ENCODE data around the gene KDF1.
"Not testable (repeated sequence)": the region's sequence is repeated elsewhere in the genome, so short reads cannot be mapped to it uniquely, and the experiment has no call there.

Gene KDF1

GRCh38 chr1:26953374-26953773 is 6.9 kb downstream of the KDF1 start:
- DNase-seq = no peak

- DNase-seq = no peak
Measured at GRCh38 chr1:26951821-26952497, 8.3 kb downstream of the KDF1 start.

- DNase-seq = no peak
Measured at GRCh38 chr1:26951216-26951615, 9.1 kb downstream of the KDF1 start.

GRCh38 chr1:26950602-26951001 is 9.7 kb downstream of the KDF1 start:
- no peak for DNase-seq

- DNase-seq = no peak
Measured at GRCh38 chr1:26949926-26950319, 10.3 kb downstream of the KDF1 start.

GRCh38 chr1:26949266-26949925 is 10.9 kb downstream of the KDF1 start:
- DNase-seq = no peak

GRCh38 chr1:26948725-26949057 is 11.6 kb downstream of the KDF1 start:
- DNase-seq = not testable (repeated sequence)

- no peak for DNase-seq
Measured at GRCh38 chr1:26946270-26946669, 14.0 kb downstream of the KDF1 start.

- DNase-seq = no peak
Measured at GRCh38 chr1:26945728-26946127, 14.5 kb downstream of the KDF1 start.

GRCh38 chr1:26945138-26945537 is 15.1 kb downstream of the KDF1 start:
- no peak for DNase-seq

GRCh38 chr1:26942656-26943055 is 17.6 kb downstream of the KDF1 start:
- DNase-seq = no peak

GRCh38 chr1:26941311-26941710 is 19.0 kb downstream of the KDF1 start:
- no peak for DNase-seq

GRCh38 chr1:26938659-26939025 is 21.6 kb downstream of the KDF1 start:
- no peak for DNase-seq

GRCh38 chr1:26938004-26938658 is 22.1 kb downstream of the KDF1 start:
- no peak for DNase-seq

- DNase-seq = no peak
Measured at GRCh38 chr1:26936823-26937222, 23.4 kb downstream of the KDF1 start.

- no peak for DNase-seq
Measured at GRCh38 chr1:26932531-26932930, 27.7 kb downstream of the KDF1 start.

- DNase-seq = no peak
Measured at GRCh38 chr1:26923711-26924110, 36.6 kb downstream of the KDF1 start.

GRCh38 chr1:26922901-26923300 is 37.4 kb downstream of the KDF1 start:
- no peak for DNase-seq

GRCh38 chr1:26922431-26922729 is 37.9 kb downstream of the KDF1 start:
- DNase-seq = no peak

- DNase-seq = peak; percentile 94
Measured at GRCh38 chr1:26921540-26922430, 38.5 kb downstream of the KDF1 start, which contains the start of gene NUDC. Gene NUDC (plus strand): TSS chr1:26921743. CDS start chr1:26921849, 106 bp downstream.

GRCh38 chr1:26921126-26921539 is 39.1 kb downstream of the KDF1 start:
- peak; percentile 66 for DNase-seq

- DNase-seq = peak; percentile 17
Measured at GRCh38 chr1:26915204-26915842, 44.9 kb downstream of the KDF1 start.

All from NCI-H510A (cell line).